PC-3 (cell line): Measurements from ENCODE around the gene IRS2. TPM values are rescaled to one million over a fixed set of nuclear protein-coding genes. Genes with fewer than 3 reads are reported as not detected.

Source experiments
- ATAC-seq: fragments of 200-7000 bp; cut with Tn5 transposase; 2 replicates; pipeline ENCODE4 v1.9.1; 2020; ENCODE audit warnings: mild to moderate bottlenecking, moderate library complexity
- BruUV-seq: library from RNA; stranded (reverse); fragments of 400-500 nt; replicated peaks from 2 replicates; lab custom pipeline; 2021; lab: Mats Ljungman, UMichigan
- CTCF ChIA-PET: fragments of 300-600 bp; sonication (Branson Sonifier 250); formaldehyde crosslinking; loops from one replicate; lab custom pipeline; 2022; ENCODE audit warnings: antibody characterized with exemption; lab: Charles Lee
- POLR2A ChIA-PET: fragments of 300-600 bp; sonication (Branson Sonifier 250); formaldehyde crosslinking; loops from one replicate; lab custom pipeline; 2022; ENCODE audit warnings: antibody characterized with exemption; ENCODE audit not compliant: unreplicated experiment; lab: Charles Lee
- DNase-seq: peaks from one replicate; pipeline ENCODE4 v3.0.0-alpha.2; 2015
- H2AFZ ChIP-seq: fragments of 300-600 bp; sonication (generic); 2 replicates; pipeline ENCODE4 v1.6.0; 2016; ENCODE audit warnings: antibody characterized with exemption, low read length
- H3F3A ChIP-seq: fragments of 300-600 bp; sonication (generic); one replicate; pipeline ENCODE4 v1.6.0; 2017; ENCODE audit warnings: antibody characterized with exemption, low read length, control low read depth, mild to moderate bottlenecking; ENCODE audit not compliant: unreplicated experiment
- H3K27ac ChIP-seq: fragments of 300-600 bp; sonication (generic); 2 replicates; pipeline ENCODE4 v1.5.1; 2016; ENCODE audit warnings: mild to moderate bottlenecking, low read length
- H3K27me3 ChIP-seq: fragments of 300-600 bp; sonication (generic); 2 replicates; pipeline ENCODE4 v1.6.1; 2016; ENCODE audit warnings: low read length, mixed read lengths
- H3K36me3 ChIP-seq: fragments of 300-600 bp; sonication (generic); 2 replicates; pipeline ENCODE4 v1.6.1; 2016; ENCODE audit warnings: low read depth, mixed run types, low read length, mixed read lengths
- H3K4me1 ChIP-seq: fragments of 300-600 bp; sonication (generic); 2 replicates; pipeline ENCODE4 v1.5.1; 2016; ENCODE audit warnings: low read length; ENCODE audit not compliant: insufficient read depth
- H3K4me2 ChIP-seq: fragments of 300-600 bp; sonication (generic); 2 replicates; pipeline ENCODE4 v1.6.0; 2016; ENCODE audit warnings: low read length
- H3K4me3 ChIP-seq: fragments of 300-600 bp; sonication (generic); 2 replicates; pipeline ENCODE4 v1.5.1; 2016; ENCODE audit warnings: mild to moderate bottlenecking, low read length, mixed read lengths
- H3K79me2 ChIP-seq: fragments of 300-600 bp; sonication (generic); 2 replicates; pipeline ENCODE4 v1.6.1; 2017; ENCODE audit warnings: low read length, mixed read lengths
- H3K9ac ChIP-seq: fragments of 300-600 bp; sonication (generic); 2 replicates; pipeline ENCODE4 v1.6.0; 2016; ENCODE audit warnings: mild to moderate bottlenecking, low read length
- H3K9me2 ChIP-seq: fragments of 300-600 bp; sonication (generic); replicated peaks from 2 replicates; pipeline ENCODE4 v1.6.1; 2016; ENCODE audit warnings: mixed run types, low read length, mixed read lengths
- H3K9me3 ChIP-seq: fragments of 300-600 bp; sonication (generic); 2 replicates; pipeline ENCODE4 v1.6.1; 2016; ENCODE audit warnings: low read length, mixed read lengths
- H4K20me1 ChIP-seq: fragments of 300-600 bp; sonication (generic); 2 replicates; pipeline ENCODE4 v1.6.1; 2016; ENCODE audit warnings: low read length, mixed read lengths
- CTCF ChIP-seq: fragments of 300-600 bp; sonication (generic); conservative IDR thresholded peaks from 2 replicates; pipeline ENCODE4 v1.5.1; 2017; ENCODE audit warnings: antibody characterized with exemption, low read depth, mild to moderate bottlenecking, low read length
- EZH2 ChIP-seq: fragments of 300-600 bp; sonication (generic); IDR thresholded peaks from one replicate; pipeline ENCODE4 v1.6.1; 2017; ENCODE audit warnings: antibody characterized with exemption, mild to moderate bottlenecking, low read length; ENCODE audit not compliant: unreplicated experiment
- EZH2phosphoT487 ChIP-seq: fragments of 300-600 bp; sonication (generic); IDR thresholded peaks from 2 replicates; pipeline ENCODE4 v1.6.1; 2018; ENCODE audit warnings: mild to moderate bottlenecking, antibody characterized with exemption, low read length, borderline replicate concordance
- intact Hi-C: fragments of 100-400 bp; cut with micrococcal nuclease; formaldehyde crosslinking; loops from 2 replicates; pipeline ENCODE4 v1.9.0; 2023
- total RNA-seq: library from RNA; depleted of rRNA; stranded (reverse); fragments of >200 nt; gene quantifications from 2 replicates; pipeline ENCODE4 v1.2.3, GENCODE V29; 2014

Gene IRS2
- total RNA-seq, 1 experiment from 2014 or later, result 5.6 TPM

- ChIA-PET POLR2A (no interaction called here), CTCF (no interaction called here)
- peaks cover 54% of the 10 kb centered on the region for H3K4me1 ChIP-seq
- no peaks in the 10 kb centered on the region for H3K9me3 ChIP-seq
- peak overlapping the region; percentile 18; the same call in 1 of the 2 replicates for H2AFZ ChIP-seq
- DNase-seq (peak; percentile 56), ATAC-seq (peak; percentile 39)
- no peaks in the 10 kb centered on the region for H3K36me3 ChIP-seq
- H3K79me2 ChIP-seq, result peaks cover 99% of the 10 kb centered on the region
- no TSS peak for BruUV-seq
- no peaks in the 10 kb centered on the region for H3K27me3 ChIP-seq
- peak overlapping the region; percentile 57 for H3K4me3 ChIP-seq
- no peaks in the 10 kb centered on the region for H3F3A ChIP-seq
- H3K9me2 ChIP-seq, result no peaks in the 10 kb centered on the region
- H3K27ac ChIP-seq, result peak overlapping the region; percentile 34
- 0 out of 2 replicates have a peak overlapping the region, but pooled peaks have one; percentile 22 for H3K9ac ChIP-seq
- TF ChIP-seq EZH2phosphoT487 (no peak), EZH2 (no peak), CTCF (no peak)
- H4K20me1 ChIP-seq, result peaks cover 37% of the 10 kb centered on the region
- intact Hi-C loops, result loop anchor here (2.0 to 10.0 kb wide), 2 partner anchors 433 to 633 kb away; no protein-coding TSS in a partner anchor
- H3K4me2 ChIP-seq, result peak overlapping the region; percentile 91
These were observed 8.3 kb downstream of the IRS2 start for GRCh38 chr13:109778102-109778542.

GRCh38 chr13:109776575-109776974 is 9.8 kb downstream of the IRS2 start:
- Histone ChIP-seq H3F3A (no peaks in the 10 kb centered on the region), H4K20me1 (peaks cover 37% of the 10 kb centered on the region), H3K27me3 (no peaks in the 10 kb centered on the region), H3K4me2 (peak overlapping the region; percentile 91), H3K9me3 (no peaks in the 10 kb centered on the region), H3K9me2 (no peaks in the 10 kb centered on the region), H3K79me2 (peaks cover 97% of the 10 kb centered on the region), H3K36me3 (no peaks in the 10 kb centered on the region), H3K4me1 (peaks cover 51% of the 10 kb centered on the region), H3K27ac (no peak overlapping the region), H2AFZ (no peak overlapping the region), H3K9ac (no peak overlapping the region), H3K4me3 (peak overlapping the region; percentile 57; the same call in 1 of the 2 replicates)
- ChIA-PET CTCF (no interaction called here), POLR2A (no interaction called here)
- DNase-seq, result peak; percentile 18
- no peak for ATAC-seq
- no peak for TF ChIP-seq EZH2
- no peak for TF ChIP-seq EZH2phosphoT487
- no peak for TF ChIP-seq CTCF
- no TSS peak for BruUV-seq
- intact Hi-C loops, result loop anchor here (10.0 kb wide), 1 partner anchor 432 kb away; no protein-coding TSS in a partner anchor

- H3F3A ChIP-seq, result no peaks in the 10 kb centered on the region
- H3K27ac ChIP-seq, result 0 out of 2 replicates have a peak overlapping the region, but pooled peaks have one; percentile 27
- ChIA-PET CTCF (no interaction called here), POLR2A (no interaction called here)
- H3K4me1 ChIP-seq, result peaks cover 40% of the 10 kb centered on the region
- H3K9me2 ChIP-seq, result no peaks in the 10 kb centered on the region
- no peak overlapping the region for H3K9ac ChIP-seq
- H3K4me2 ChIP-seq, result peak overlapping the region; percentile 77
- no peaks in the 10 kb centered on the region for H3K9me3 ChIP-seq
- intact Hi-C loops, result loop anchor here (10.0 kb wide), 1 partner anchor 429 kb away; no protein-coding TSS in a partner anchor
- ATAC-seq, result peak; percentile 44
- peaks cover 83% of the 10 kb centered on the region for H3K79me2 ChIP-seq
- H3K36me3 ChIP-seq, result no peaks in the 10 kb centered on the region
- peak overlapping the region; percentile 39; the same call in 1 of the 2 replicates for H3K4me3 ChIP-seq
- no peak for TF ChIP-seq EZH2phosphoT487
- TF ChIP-seq CTCF, result no peak
- TF ChIP-seq EZH2, result no peak
- H4K20me1 ChIP-seq, result peaks cover 28% of the 10 kb centered on the region
- H2AFZ ChIP-seq, result no peak overlapping the region
- H3K27me3 ChIP-seq, result no peaks in the 10 kb centered on the region
- BruUV-seq, result no TSS peak
- no peak for DNase-seq
These were observed 12.6 kb downstream of the IRS2 start for GRCh38 chr13:109773786-109774185.
